GM12878 (cell line): ENCODE data around the gene YBX2. TPM values are rescaled to one million over a fixed set of nuclear protein-coding genes. Genes with fewer than 3 reads are reported as not detected.
A peak's percentile ranks its signal among the peaks of the same experiment; 100 is the strongest.

Experiments used
- ATAC-seq: fragments of 200-7000 bp; cut with Tn5 transposase; 3 replicates; pipeline ENCODE4 v1.9.1; 2020; ENCODE audit warnings: mild to moderate bottlenecking, moderate library complexity
- BruUV-seq: library from RNA; stranded (reverse); fragments of 400-500 nt; replicated peaks from 2 replicates; lab custom pipeline; 2021; lab: Mats Ljungman, UMichigan
- CTCF ChIA-PET: fragments of 300-600 bp; sonication (Branson Sonifier 250); formaldehyde crosslinking; extraction: SDS; loops from one replicate; lab custom pipeline; 2021; ENCODE audit warnings: inconsistent platforms; lab: Yijun Ruan, JAX
- POLR2A ChIA-PET: fragments of 350-600 bp; formaldehyde crosslinking; extraction: SDS; loops from one replicate; lab custom pipeline; 2021; ENCODE audit warnings: inconsistent platforms; lab: Charles Lee
- RAD21 ChIA-PET: fragments of 300-600 bp; sonication (Branson Sonifier 250); formaldehyde crosslinking; loops from one replicate; lab custom pipeline; 2023; ENCODE audit warnings: antibody characterized with exemption; ENCODE audit not compliant: unreplicated experiment; lab: Charles Lee
- SMC1A ChIA-PET: fragments of 300-600 bp; sonication (Branson Sonifier 250); formaldehyde crosslinking; loops from one replicate; lab custom pipeline; 2023; ENCODE audit not compliant: unreplicated experiment, uncharacterized antibody; lab: Charles Lee
- DNase-seq: peaks from one replicate; pipeline ENCODE4 v3.0.0-alpha.2; 2011; ENCODE audit warnings: low read depth, low spot score
- FAIRE-seq: peaks from 3 replicates; lab custom pipeline; 2011; peaks lifted over from hg19 to GRCh38; lab: Jason Lieb, UNC
- H2AFZ ChIP-seq: 2 replicates; pipeline ENCODE4 v1.6.0; 2011; ENCODE audit warnings: low read depth, low read length, control low read depth; ENCODE audit not compliant: control insufficient read depth
- H3K27ac ChIP-seq: 2 replicates; pipeline ENCODE4 v1.5.1; 2011; ENCODE audit warnings: control low read depth; ENCODE audit not compliant: control insufficient read depth, insufficient read depth
- H3K27me3 ChIP-seq, 2 experiments: replicated peaks in 1 of 2; 2 replicates each; pipeline versions ENCODE4 v1.6.0 to v1.6.1; 2011; ENCODE audit warnings: low read length in 1 of 2; ENCODE audit not compliant: control insufficient read depth in 2 of 2, insufficient read depth in 2 of 2
- H3K36me3 ChIP-seq, 2 experiments: 2 replicates each; pipeline ENCODE4 v1.5.1; 2011; ENCODE audit warnings: low read length in 1 of 2; ENCODE audit not compliant: control insufficient read depth in 2 of 2, insufficient read depth in 2 of 2
- H3K4me1 ChIP-seq: 2 replicates; pipeline ENCODE4 v1.6.1; 2011; ENCODE audit warnings: mild to moderate bottlenecking, low read length, moderate library complexity, mixed read lengths; ENCODE audit not compliant: control insufficient read depth, insufficient read depth
- H3K4me2 ChIP-seq: 2 replicates; pipeline ENCODE4 v1.6.0; 2011; ENCODE audit warnings: control low read depth; ENCODE audit not compliant: control insufficient read depth, insufficient read depth
- H3K4me3 ChIP-seq: fragments of 200-600 bp; sonication (generic); 2 replicates; pipeline ENCODE4 v1.5.1; 2016
- H3K79me2 ChIP-seq: 2 replicates; pipeline ENCODE4 v1.6.0; 2011; ENCODE audit warnings: low read length; ENCODE audit not compliant: control insufficient read depth, insufficient read depth
- H3K9ac ChIP-seq: 2 replicates; pipeline ENCODE4 v1.8.0; 2011; ENCODE audit warnings: low read length, control low read depth, mixed read lengths; ENCODE audit not compliant: control insufficient read depth, insufficient read depth
- H3K9me3 ChIP-seq: replicated peaks from 3 replicates; pipeline ENCODE4 v1.5.1; 2011; ENCODE audit warnings: mild to moderate bottlenecking, low read length; ENCODE audit not compliant: control insufficient read depth, insufficient read depth
- H4K20me1 ChIP-seq: 2 replicates; pipeline ENCODE4 v1.6.0; 2011; ENCODE audit not compliant: control insufficient read depth, insufficient read depth
- GATAD2B ChIP-seq: fragments of 450-650 bp; conservative IDR thresholded peaks from 2 replicates; pipeline ENCODE4 v1.6.1; 2017; ENCODE audit warnings: low read depth, mild to moderate bottlenecking, moderate library complexity
- PML ChIP-seq: IDR thresholded peaks from 2 replicates; pipeline ENCODE4 v1.6.1; 2012; ENCODE audit warnings: low read length, inconsistent platforms
- POLR2A ChIP-seq: IDR thresholded peaks from 2 replicates; pipeline ENCODE4 v1.6.1; 2011; ENCODE audit warnings: low read depth, mild to moderate bottlenecking, low read length
- WGBS: methylation state at CpG from one replicate; pipeline ENCODE4 v1.1.6; 2016; ENCODE audit warnings: low lambda C conversion rate; ENCODE audit not compliant: insufficient replicate concordance, insufficient coverage; ENCODE audit errors: missing lambda C conversion rate; 5-methylcytosine and 5-hydroxymethylcytosine counted together
- in situ Hi-C: fragments of 300-500 bp; cut with MboI; formaldehyde crosslinking; loops from 9 replicates; pipeline ENCODE4 v1.14.3; 2018; ENCODE audit warnings: mixed read lengths
- intact Hi-C: fragments of 100-400 bp; cut with micrococcal nuclease; formaldehyde crosslinking; loops from one replicate; pipeline ENCODE4 v1.14.2; 2022; ENCODE audit not compliant: unreplicated experiment
- polyA plus RNA-seq, 11 experiments: library from polyadenylated mRNA; depleted of rRNA in 4 of 11; unstranded in 6 of 11; stranded (reverse) in 5 of 11; fragments of >200 nt; fragmentation: Nextera tagmentation in 4 of 11; fragmentation: Illumina TruSeq in 1 of 11; extraction: Ambion mirVana in 4 of 11; extraction: Trizol in 1 of 11; gene quantifications; 1 replicate in 1 of 11; 2 replicates in 10 of 11; pipeline versions ENCODE4 v1.2.1 to v1.2.3, GENCODE V29; 2011 to 2016; ENCODE audit warnings: inconsistent platforms in 2 of 11, missing spikeins in 2 of 11, low read depth in 1 of 11
- total RNA-seq, 4 experiments: library from RNA; depleted of rRNA in 3 of 4; stranded (reverse); fragments of >200 nt in 3 of 4; fragmentation: Illumina TruSeq in 1 of 4; extraction: Trizol in 1 of 4; gene quantifications; 2 replicates each; pipeline versions ENCODE4 v1.2.1 to v1.2.3, GENCODE V29; 2013 to 2021

The YBX2 gene
- total and polyA plus RNA-seq, 10 of the 15 experiments (the other 5 are each of a cell fraction or from before 2014, with no cell fraction given), result not detected

GRCh38 chr17:7315570-7316235 is 21.3 kb upstream of the YBX2 start:
- DNase-seq (no peak), ATAC-seq (no peak), FAIRE-seq (no peak)
- in situ Hi-C loops, result no loop called here
- POLR2A ChIA-PET, result interaction anchor here (0.6 to 1.6 kb wide), 3 partner anchors 21 to 538 kb away, joined by 4 to 11 read pairs (median 6); partner anchors contain the start of gene ACAP1
- intact Hi-C loops, result no loop called here
- Histone ChIP-seq H3K27me3 (no peaks in the 10 kb centered on the region), H3K36me3 (peaks cover 25 to 30% of the 10 kb centered on the region in 2 experiments), H3K4me1 (peaks cover 17% of the 10 kb centered on the region; the same call in 1 of the 2 replicates), H3K27ac (peak overlapping the region; percentile 86), H3K4me2 (peak overlapping the region; percentile 95), H3K4me3 (peak overlapping the region; percentile 84), H3K9me3 (no peaks in the 10 kb centered on the region), H2AFZ (peak overlapping the region; percentile 76), H3K79me2 (peaks cover 27% of the 10 kb centered on the region), H4K20me1 (peaks cover 7% of the 10 kb centered on the region), H3K9ac (peak overlapping the region; percentile 83)
- 38% methylated on average over 30 of the region's 30 CpGs for WGBS
- TF ChIP-seq GATAD2B, result 0 out of 2 replicates have a peak, but pooled peaks have one; percentile 0
- 0 out of 2 replicates have a peak, but pooled peaks have one; percentile 4 for TF ChIP-seq PML
- TF ChIP-seq POLR2A, result no peak
- no TSS peak for BruUV-seq
- SMC1A ChIA-PET, result interaction anchor here (1.0 to 1.4 kb wide), 4 partner anchors 14 to 183 kb away, joined by 3 to 5 read pairs (median 3); partner anchors contain the start of genes ACAP1 and NEURL4
- RAD21 ChIA-PET, result interaction anchor here (1.0 kb wide), 1 partner anchor 14 kb away, joined by 3 read pairs; no protein-coding TSS in a partner anchor
- CTCF ChIA-PET, result interaction anchor here (1.1 to 1.6 kb wide), 3 partner anchors 9 to 245 kb away, joined by 3 to 6 read pairs (median 4); no protein-coding TSS in a partner anchor
